Stimulated activated CD4-positive, alpha-beta T cell treated with anti-CD3 and anti-CD28 coated beads, Interleukin-12 subunit alpha, Interleukin-12 subunit beta, amount 100 ng/mL, for 48 hours (primary cell): ENCODE data around the gene CASP8.
"Not testable (repeated sequence)": the region's sequence is repeated elsewhere in the genome, so short reads cannot be mapped to it uniquely, and the experiment has no call there.

Source experiments
- DNase-seq, 3 donors: peaks; one replicate each; pipeline ENCODE4 v3.0.0-alpha.2; 2020; ENCODE audit warnings: low read depth in 2 of 3, low spot score in 1 of 3

Gene CASP8

DNA sequence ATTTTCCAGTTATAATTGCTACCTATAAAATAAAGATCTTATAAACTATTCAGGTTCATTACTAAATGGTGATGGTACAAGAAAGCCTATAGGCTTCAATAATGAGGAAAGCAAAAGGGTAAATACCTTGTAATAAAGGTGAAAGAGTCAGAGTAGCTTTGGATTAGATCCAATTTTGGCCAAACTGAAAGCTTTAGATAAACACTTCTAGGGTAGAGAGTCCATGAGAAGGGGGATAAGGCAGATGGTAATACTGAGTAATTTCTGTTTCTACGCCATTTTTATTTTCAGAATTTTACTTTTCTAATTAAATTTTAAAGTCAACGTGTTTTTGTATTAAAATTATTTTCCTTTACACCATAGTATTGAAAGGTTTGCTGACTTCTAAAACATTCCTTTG is 9.4 kb downstream of the CASP8 start:
- DNase-seq = no peak

DNA sequence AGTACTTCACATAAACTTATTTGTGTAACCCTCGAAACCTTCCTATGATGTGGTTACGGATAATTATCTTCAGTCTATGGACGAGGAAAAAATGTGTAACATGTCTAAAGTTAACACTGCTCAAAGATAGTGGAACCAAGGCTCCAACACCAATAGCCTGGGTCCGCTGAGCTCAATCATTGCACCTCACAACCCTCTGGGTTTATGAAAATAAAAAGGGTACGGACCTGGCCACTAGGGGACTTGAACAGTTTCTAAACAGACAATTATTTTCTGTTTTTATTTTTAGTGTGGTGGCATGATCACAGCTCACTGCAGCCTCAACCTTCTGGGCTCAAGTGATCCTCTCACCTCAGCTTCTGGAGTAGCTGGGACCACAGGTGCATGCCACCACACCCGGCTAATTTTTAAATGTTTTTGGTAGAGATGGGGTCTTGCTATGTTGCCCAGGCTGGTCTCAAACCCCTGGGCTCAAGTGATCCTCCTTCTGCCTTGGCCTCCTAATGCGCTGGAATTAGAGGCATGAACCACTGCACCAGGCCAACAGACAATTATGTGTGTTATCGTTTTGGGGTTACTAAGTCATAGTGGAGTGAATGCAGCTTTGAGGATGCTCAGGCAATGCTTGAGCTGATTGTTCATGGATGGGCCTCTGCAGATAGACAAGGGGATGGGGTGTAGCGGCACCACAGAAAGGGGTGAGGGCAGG is 10.1 kb downstream of the CASP8 start:
- no peak for DNase-seq

DNA sequence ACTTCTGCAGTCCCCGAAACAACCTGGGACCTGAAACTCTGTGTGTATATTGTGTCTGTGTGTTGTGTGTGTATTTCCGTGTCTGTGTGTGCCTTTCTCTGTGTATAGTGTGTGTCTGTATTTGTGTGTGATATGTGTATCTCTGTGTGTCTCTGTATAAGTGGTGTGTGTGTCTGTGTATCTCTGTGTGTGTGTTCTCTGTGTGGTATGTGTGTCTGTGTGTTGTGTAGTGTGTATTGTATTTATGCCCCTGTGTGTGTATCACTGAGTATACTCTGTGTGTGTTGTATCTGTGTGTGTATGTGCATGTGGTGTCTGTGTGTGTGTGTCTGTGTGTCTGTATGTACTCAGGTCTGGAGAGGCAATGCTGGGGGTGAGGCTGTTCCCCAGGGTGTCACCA is 11.6 kb downstream of the CASP8 start:
- no peak for DNase-seq

DNA sequence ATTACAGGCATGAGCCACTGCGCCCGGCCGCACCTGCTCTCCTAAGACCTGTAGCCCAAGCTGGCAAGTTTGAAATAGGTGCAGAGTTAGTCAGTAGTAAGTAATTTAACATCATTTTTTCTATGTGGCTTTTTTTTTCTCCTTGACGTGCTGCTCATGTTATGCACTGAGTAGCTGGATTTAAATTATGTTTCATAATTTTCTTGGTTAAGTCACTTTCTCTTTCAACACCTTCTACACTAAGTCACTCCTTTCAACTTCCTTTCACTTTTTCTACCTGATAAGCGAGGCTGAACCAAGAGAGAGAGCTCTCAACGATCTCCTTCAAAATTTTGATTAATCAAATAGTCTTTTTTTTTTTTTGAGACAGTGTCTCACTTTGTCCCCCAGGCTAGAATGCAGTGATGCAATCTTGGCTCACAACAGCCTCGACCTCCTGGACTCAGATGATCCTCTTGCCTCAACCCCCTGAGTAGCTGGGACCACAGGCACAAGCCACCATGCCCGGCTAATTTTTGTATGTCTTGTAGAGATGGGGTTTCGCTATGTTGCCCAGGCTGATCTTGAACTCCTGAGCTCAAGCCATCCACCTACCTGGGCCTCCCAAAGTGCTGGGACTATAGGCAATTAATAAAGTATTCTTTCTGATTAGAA is 13.1 kb downstream of the CASP8 start:
- DNase-seq = no peak

DNA sequence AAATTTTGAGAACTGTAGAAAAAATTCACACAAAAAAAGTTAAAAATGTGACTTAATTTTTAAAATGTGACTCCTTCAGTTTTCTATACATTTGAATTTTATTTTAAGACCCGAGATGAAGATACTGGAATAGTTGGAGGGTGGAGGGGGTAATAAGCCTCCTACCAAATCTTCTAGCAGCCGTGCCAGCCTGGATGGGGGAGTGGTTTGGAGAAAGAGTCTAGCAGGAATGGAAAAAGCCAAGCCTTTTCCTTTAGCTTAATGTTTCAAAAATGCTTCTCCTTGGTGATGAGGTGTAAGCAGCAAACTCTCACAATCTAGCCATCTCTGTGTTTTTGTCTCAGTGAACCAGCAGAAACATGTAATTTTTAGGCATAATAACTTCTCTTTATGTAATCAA is 14.7 kb downstream of the CASP8 start:
- no peak for DNase-seq

DNA sequence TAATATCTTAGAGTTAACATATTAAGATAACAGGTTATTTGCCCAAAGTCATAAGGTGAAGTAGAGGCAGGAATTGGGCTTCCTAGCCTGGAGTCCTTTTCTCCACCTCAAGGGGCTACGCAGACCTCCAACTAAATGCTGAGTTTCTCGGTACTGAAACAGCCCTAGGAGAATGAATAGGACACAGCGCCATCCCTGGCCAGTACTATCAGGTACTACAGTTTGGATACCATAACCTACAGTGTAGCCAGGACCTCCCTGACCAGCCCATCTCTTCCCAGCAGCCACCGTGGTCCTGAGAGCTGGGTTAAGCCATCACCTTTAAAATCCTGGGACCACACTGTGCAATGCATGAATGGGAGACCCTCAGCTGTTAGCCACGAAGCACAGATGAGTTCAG is 15.7 kb downstream of the CASP8 start:
- no peak for DNase-seq

DNA sequence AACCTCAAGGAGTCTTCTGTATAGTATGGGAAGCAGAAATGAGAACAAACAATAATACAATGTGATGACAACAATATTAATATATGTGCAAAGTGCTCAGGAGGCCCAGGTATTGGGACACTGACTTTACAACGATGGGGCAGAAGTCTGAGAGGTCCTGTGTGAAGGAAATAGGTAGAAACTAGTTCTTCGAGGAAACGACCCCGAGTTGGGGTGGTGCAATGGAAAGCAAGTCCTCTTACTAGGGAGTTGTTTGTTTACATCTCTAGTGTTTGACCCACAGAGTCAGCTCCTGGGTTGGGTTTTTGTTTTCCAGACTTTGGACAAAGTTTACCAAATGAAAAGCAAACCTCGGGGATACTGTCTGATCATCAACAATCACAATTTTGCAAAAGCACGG is 16.2 kb downstream of the CASP8 start:
- DNase-seq = no peak

DNA sequence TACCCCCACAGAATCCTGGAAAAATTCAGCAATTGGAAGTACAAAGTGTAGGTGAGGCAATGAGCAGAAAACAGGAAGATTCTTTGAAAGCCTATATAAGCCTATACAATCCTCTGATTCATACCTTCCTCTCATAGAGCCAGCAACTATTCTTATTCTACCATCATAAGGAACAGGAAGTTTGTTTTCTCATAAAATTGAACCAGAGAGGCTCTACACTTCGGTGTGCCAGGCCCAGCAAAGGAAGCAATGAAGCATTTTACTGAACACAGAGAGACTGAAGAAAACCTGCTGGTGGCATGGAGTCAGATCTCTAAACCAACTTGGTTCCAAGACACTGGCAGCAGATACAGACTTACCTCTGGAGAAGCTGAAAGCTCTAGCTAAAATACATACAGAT is 18.7 kb downstream of the CASP8 start:
- no peak for DNase-seq

DNA sequence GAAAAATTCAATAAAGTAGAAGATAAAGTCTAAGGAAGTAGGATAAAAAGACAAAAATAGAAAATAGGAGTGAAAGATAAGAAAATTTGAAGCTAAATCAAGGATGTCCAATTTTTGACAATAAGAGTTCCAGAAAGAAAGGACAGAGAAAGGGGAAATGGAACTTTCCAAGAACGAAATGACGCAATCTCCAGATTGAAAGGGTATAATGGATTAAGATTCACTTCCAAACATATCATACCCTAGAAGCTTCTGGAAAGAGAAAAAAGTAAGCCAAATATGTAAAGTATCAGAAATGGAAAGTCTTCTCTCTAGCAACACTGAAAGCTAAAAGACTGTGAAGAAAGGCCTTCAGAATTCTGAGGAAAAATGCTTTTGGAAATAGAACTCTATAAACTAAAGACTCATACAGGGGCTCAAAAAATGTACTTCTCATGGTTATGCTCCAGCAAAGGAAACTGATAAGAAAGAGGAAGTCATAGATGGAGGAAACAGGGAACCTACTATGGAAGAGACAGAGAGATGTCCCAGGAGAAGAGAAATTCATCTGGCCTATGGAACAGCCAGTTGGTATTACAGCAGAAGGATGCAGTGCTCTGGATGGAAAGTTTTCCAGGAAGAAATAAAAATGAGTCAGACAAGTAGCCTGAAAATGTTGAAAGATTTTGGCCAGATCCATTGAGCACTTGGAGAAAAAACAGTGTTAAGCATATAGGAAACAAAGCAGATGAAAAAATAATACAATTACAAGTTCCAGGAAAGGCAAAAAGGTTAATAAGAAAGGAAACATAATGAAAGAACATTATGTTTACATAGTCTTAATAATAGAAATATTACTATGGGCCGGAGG is 20.1 kb downstream of the CASP8 start:
- DNase-seq = no peak

DNA sequence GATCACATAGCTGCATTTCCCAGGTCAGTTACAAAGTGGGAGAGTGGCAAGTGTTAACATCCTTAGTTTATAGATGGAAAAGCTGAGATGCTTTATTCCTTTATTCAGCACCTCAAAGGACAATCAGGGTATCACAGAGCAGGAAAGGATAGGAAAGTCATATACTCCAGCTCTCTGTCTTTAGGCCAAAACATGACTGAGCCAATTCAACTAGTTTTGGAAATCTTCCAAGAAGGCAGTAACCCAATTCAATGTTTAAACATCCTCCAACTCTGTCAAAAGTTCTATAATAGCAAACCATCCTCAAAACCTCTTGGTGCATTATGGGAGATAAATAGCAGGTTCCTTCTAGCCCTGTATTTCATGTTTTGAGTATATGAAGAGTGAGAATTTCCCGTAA is 25.2 kb downstream of the CASP8 start:
- no peak for DNase-seq

DNA sequence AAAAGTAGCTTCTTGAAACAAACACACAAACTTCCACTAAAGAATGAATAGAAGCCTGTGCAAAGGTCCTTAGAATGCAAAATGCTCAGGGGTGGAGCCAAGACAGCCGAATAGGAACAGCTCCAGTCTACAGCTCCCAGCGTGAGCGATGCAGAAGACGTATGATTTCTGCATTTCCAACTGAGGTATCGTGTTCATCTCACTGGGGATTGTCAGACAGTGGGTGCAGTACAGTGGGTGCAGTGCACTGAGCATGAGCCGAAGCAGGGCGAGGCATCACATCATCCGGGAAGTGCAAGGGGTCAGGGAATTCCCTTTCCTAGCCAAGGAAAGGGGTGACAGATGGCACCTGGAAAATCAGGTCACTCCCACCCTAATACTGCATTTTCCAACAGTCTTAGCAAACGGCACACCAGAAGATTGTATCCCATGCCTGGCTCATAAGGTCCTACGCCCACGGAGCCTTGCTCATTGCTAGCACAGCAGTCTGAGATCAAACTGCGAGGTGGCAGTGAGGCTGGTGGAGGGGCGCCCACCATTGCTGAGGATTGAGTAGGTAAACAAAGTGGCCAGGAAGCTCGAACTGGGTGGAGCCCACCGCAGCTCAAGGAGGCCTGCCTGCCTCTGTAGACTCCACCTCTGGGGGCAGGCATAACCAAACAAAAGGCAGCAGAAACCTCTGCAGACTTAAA is 30.3 kb downstream of the CASP8 start:
- DNase-seq = not testable (repeated sequence)

DNA sequence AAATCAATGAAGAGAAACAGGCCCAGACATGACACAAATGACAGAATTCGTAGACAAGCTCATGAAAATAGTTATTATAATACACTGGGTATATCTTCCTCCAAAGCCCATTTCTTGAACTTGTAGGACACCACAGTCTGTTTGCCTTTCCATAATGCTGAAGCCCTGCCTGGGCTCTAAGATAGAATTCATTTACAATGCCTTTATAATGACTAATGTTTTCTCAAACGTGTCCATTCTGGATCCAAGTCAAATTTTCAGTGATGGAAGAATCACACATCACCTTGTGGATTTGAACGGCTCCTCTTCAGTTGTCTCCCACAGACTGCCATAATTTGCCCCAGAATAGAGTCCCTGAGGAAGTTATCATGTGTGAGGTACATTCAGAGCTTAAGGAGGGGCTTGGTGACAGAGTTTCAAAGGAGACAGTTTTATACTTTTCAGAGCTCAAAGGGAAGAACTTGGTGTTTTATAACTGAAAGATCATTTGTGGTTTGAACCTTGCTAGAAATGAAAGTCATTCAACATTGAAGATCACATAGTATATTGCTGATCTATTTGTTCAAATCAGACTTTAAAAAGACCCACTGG is 38.2 kb downstream of the CASP8 start:
- DNase-seq = no peak

DNA sequence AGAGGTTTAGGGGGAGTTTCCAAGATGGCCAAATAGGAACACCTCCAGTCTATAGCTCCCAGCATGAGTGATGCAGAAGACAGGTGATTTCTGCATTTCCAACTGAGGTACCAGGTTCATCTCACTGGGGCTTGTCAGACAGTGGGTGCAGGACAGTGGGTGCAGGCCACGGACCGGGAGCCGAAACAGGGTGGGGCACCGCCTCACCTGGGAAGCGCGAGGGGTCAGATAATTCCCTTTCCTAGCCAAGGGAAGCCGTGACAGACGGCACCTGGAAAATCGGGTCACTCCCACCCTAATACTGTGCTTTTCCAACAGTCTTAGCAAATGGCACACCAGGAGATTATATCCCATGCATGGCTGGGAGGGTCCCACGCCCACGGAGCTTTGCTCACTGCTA is 39.6 kb downstream of the CASP8 start:
- not testable (repeated sequence) for DNase-seq

DNA sequence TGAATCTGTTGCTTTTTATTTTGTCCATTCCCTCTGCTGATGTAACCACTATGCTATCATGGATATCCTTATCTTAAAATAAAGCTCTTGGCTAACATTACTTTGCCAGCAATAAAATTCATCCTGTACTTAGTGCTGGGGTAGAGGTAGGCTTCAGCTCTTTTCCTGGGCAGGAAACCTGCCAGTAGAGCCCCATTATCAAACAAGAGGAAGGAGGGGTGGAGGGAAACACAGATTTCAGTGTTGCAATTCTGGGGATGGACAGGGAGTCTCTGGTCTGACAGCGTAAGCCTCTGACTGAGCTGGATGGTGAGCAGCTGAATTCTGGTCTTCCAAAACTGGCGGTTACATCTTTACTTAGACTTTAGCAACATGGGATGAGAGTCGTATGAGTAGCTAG is 47.5 kb downstream of the CASP8 start:
- no peak for DNase-seq

DNA sequence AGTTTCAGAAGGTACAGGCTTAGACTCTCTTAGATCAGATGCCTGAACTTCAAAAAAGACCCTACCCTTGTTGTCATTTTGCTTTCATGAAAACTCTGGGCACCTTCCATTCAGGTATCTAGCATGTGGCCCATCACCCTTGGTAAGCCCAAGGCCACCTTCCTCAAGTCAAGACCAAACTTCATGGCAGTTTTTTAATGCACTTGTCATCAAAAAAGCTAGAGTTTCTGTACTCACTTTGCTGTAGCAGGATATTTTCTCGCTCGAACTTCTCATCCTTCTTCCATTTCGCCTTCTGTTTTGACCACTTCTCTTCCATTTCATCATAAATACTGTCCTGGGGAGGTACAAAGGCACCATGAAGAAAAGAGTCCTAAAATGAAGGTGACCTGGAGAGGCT is 48.6 kb downstream of the CASP8 start:
- DNase-seq = no peak

DNA sequence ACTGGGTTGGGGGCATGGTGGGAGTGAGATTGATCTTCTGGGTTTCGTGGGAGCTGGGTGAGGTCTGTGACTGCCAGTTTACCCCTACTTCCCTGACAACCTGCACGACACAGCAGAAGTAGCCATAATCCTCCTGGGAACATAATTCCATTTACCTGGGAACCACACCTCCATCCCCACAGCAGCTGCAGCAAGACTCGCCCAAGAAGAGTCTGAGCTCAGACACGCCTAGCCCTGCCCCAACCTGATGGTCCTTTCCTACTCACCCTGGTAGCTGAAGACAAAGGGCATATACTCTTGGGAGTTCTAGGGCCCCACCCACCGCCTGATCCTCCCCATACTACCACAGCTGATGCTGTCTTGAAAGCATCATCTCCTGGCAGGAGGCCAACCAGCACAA is 53.0 kb downstream of the CASP8 start:
- no peak for DNase-seq

DNA sequence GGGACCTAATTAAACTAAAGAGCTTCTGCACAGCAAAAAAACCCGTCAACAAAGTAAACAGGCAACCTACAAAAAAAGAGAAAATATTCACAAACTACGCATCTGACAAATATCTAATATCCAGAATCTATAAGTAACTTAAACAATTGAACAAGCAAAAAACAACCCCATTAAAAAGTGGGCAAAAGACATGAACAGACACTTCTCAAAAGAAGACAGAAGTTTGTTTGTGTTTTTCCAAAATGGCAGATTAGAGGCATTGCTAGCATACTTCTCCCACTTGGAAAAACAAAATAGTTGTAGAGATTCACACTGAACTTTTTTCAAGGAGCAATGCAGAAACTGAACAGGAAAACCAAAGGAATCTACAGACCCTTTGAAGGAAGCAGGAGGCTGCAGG is 59.2 kb downstream of the CASP8 start:
- DNase-seq = no peak

DNA sequence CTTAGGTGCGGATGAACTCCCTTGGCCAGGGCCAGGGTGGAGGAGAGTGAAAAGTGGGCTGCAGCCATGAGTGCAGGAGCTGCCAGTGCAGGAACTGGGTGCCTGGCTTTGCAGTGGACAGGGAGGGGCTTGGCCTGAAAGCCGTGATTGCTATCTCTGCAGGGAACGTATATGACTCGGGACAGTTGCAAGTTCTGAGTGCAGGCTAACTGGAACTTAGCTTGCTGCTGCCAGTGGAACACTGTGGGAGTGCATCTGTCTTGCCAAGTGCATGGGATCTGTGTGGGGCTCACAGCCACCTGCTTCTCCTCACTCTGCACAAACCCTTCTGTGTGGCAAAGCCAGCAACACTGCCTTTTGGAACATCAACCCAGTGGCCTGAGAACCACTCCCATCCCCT is 59.9 kb downstream of the CASP8 start:
- DNase-seq = no peak

DNA sequence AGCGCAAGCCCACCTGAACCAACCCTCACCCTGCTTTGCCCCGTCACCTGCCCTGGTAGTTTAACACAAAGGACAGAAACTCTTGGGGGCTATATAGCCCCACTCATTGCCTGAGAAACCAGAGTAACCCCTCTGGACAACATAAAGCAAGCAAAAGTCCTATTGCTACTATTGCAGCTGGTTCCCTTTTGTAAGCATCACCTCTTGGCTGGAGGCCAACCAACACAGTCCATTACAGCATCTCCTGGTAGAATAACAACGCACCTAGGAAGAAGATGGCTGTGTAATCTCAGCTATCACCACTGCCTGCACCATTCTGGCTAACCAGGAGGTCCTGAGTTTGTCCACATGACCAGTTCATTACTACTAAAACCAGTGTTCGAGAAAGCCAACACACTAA is 60.4 kb downstream of the CASP8 start:
- no peak for DNase-seq

DNA sequence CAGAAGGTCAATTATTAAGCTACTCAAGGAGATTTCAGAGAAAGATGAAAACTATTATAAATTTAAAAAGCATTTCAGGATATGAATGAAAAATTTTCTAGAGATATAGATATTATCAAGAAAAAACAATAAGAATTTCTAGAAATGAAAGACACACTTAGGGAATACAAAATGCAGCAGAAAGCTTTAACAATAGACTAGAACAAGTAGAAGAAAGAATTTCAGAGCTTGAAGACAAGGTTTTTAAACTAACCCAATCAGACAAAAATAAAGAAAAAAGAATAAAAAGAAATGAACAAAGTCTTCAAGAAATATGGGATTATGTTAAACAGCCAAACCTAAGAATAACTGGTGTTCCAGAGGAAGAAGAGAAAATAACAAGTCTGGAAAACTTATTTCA is 62.4 kb downstream of the CASP8 start:
- DNase-seq = no peak

DNA sequence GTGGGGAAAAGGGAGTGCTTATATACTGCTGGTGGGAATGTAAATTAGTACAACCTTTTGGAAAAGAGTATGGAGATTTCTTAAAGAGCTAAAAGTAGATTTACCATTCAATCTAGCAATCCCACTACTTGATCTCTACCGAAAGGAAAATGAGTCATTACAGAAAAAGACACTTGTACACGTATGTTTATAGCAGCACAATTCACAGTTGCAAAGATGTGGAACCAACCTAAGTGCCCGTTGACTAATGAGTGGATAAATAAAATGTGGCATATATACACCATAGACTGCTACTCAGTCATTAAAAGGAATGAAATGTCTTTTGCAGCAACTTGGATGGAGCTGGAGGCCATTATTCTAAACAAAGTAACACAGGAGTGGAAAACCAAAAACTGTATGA is 67.3 kb downstream of the CASP8 start:
- DNase-seq = no peak
